CD14-positive monocyte (primary cell): ENCODE measurements around the gene TUBB2A. TPM values are rescaled to one million over a fixed set of nuclear protein-coding genes. Genes with fewer than 3 reads are reported as not detected.
"Not testable (repeated sequence)": the region's sequence is repeated elsewhere in the genome, so short reads cannot be mapped to it uniquely, and the experiment has no call there.

ENCODE experiments used
- DNase-seq, 3 donors: peaks; one replicate each; pipeline ENCODE4 v3.0.0-alpha.2; 2011 to 2022
- H2AFZ ChIP-seq: 2 replicates; pipeline ENCODE4 v1.6.0; 2012; ENCODE audit warnings: mild to moderate bottlenecking, low read depth, low read length, inconsistent platforms; ENCODE audit not compliant: insufficient read depth, poor library complexity, severe bottlenecking
- H3K27ac ChIP-seq, 2 donors: 1 replicate in 1 of 2; 2 replicates in 1 of 2; pipeline ENCODE4 v1.5.1; 2012 to 2013; ENCODE audit warnings: low read length in 2 of 2, control low read depth in 1 of 2, inconsistent platforms in 1 of 2, low read depth in 1 of 2, mild to moderate bottlenecking in 1 of 2
- H3K27me3 ChIP-seq, 2 donors: one replicate each; pipeline versions ENCODE4 v1.6.0 to v1.6.1; 2011 to 2013; ENCODE audit warnings: low read length in 2 of 2; ENCODE audit not compliant: control insufficient read depth in 2 of 2, insufficient read depth in 2 of 2
- H3K36me3 ChIP-seq, 2 donors: replicated peaks in 1 of 2; 1 replicate in 1 of 2; 2 replicates in 1 of 2; pipeline versions ENCODE4 v1.5.1 to v1.6.1; 2012 to 2013; ENCODE audit warnings: low read length in 2 of 2, control low read depth in 1 of 2, inconsistent platforms in 1 of 2, mild to moderate bottlenecking in 1 of 2; ENCODE audit not compliant: insufficient read depth in 2 of 2, control insufficient read depth in 1 of 2
- H3K4me1 ChIP-seq, 2 donors: 1 replicate in 1 of 2; 2 replicates in 1 of 2; pipeline versions ENCODE4 v1.5.1 to v1.6.1; 2012 to 2013; ENCODE audit warnings: low read length in 2 of 2, control low read depth in 1 of 2, inconsistent platforms in 1 of 2, mild to moderate bottlenecking in 1 of 2, moderate library complexity in 1 of 2; ENCODE audit not compliant: insufficient read depth in 2 of 2, control insufficient read depth in 1 of 2
- H3K4me2 ChIP-seq: replicated peaks from 2 replicates; pipeline ENCODE3; 2012; ENCODE audit warnings: low read length, moderate library complexity, mild to moderate bottlenecking; ENCODE audit not compliant: poor library complexity, severe bottlenecking; ENCODE audit errors: extremely low read depth
- H3K4me3 ChIP-seq, 3 experiments: fragments of 200-600 bp in 1 of 3; sonication (generic) in 1 of 3; replicated peaks in 1 of 3; 1 replicate in 2 of 3; 2 replicates in 1 of 3; pipeline ENCODE4 v1.5.1; 2011 to 2013; ENCODE audit warnings: low read length in 3 of 3, mild to moderate bottlenecking in 3 of 3, control low read depth in 2 of 3, low read depth in 2 of 3, inconsistent platforms in 1 of 3, moderate library complexity in 1 of 3
- H3K79me2 ChIP-seq: 2 replicates; pipeline ENCODE4 v1.6.0; 2012; ENCODE audit warnings: mild to moderate bottlenecking, control low read depth, inconsistent platforms, low read length, moderate library complexity; ENCODE audit not compliant: insufficient read depth
- H3K9ac ChIP-seq: 2 replicates; pipeline ENCODE4 v1.6.0; 2017; ENCODE audit warnings: low read length, mild to moderate bottlenecking; ENCODE audit not compliant: insufficient read depth, poor library complexity, severe bottlenecking
- H3K9me3 ChIP-seq, 2 donors: replicated peaks in 1 of 2; 1 replicate in 1 of 2; 2 replicates in 1 of 2; pipeline versions ENCODE4 v1.5.1 to v1.6.1; 2012 to 2013; ENCODE audit warnings: low read length in 2 of 2, control low read depth in 1 of 2; ENCODE audit not compliant: control insufficient read depth in 1 of 2, insufficient read depth in 1 of 2
- H4K20me1 ChIP-seq: 2 replicates; pipeline ENCODE4 v1.6.0; 2012; ENCODE audit warnings: mild to moderate bottlenecking, low read length, control low read depth, moderate library complexity; ENCODE audit not compliant: insufficient read depth
- H3K27ac Mint-ChIP-seq, 7 donors: one replicate each; pipeline ENCODE4 v1.8.0; 2020; ENCODE audit warnings: mild to moderate bottlenecking in 7 of 7, mixed read lengths in 7 of 7, moderate library complexity in 6 of 7, inconsistent platforms in 2 of 7
- H3K27me3 Mint-ChIP-seq, 3 donors: one replicate each; pipeline ENCODE4 v1.8.0; 2021 to 2022; ENCODE audit warnings: low read depth in 3 of 3, mild to moderate bottlenecking in 3 of 3, mixed read lengths in 3 of 3, moderate library complexity in 3 of 3, inconsistent platforms in 1 of 3
- H3K36me3 Mint-ChIP-seq, 2 donors: one replicate each; pipeline ENCODE4 v1.8.0; 2020; ENCODE audit warnings: mixed read lengths in 2 of 2, inconsistent platforms in 1 of 2, mild to moderate bottlenecking in 1 of 2
- H3K4me1 Mint-ChIP-seq: one replicate; pipeline ENCODE4 v1.8.0; 2020; ENCODE audit warnings: mild to moderate bottlenecking, mixed read lengths
- H3K4me3 Mint-ChIP-seq, 2 donors: one replicate each; pipeline ENCODE4 v1.8.0; 2020; ENCODE audit warnings: mild to moderate bottlenecking in 2 of 2, mixed read lengths in 2 of 2, moderate library complexity in 1 of 2
- H3K9me3 Mint-ChIP-seq, 7 donors: one replicate each; pipeline ENCODE4 v1.8.0; 2020 to 2022; ENCODE audit warnings: mixed read lengths in 7 of 7, mild to moderate bottlenecking in 6 of 7, moderate library complexity in 6 of 7, inconsistent platforms in 2 of 7
- WGBS: methylation state at CpG from one replicate; pipeline ENCODE4 v1.1.5; 2013; ENCODE audit warnings: missing lambda C conversion rate; ENCODE audit not compliant: insufficient coverage; 5-methylcytosine and 5-hydroxymethylcytosine counted together
- intact Hi-C, 2 donors: fragments of 100-400 bp; cut with micrococcal nuclease; formaldehyde crosslinking; loops; one replicate each; pipeline versions ENCODE4 v1.15.0 to v1.15.1; 2023
- polyA plus RNA-seq, 3 donors: library from polyadenylated mRNA; depleted of rRNA in 1 of 3; unstranded in 2 of 3; stranded (reverse) in 1 of 3; fragments of 300-500 nt in 2 of 3; fragments of >200 nt in 1 of 3; fragmentation: Illumina TruSeq in 2 of 3; gene quantifications; 1 replicate in 2 of 3; 2 replicates in 1 of 3; pipeline ENCODE4 v1.2.3, GENCODE V29; 2012 to 2021

The TUBB2A gene
- polyA plus RNA-seq, 3 donors: 2.4 to 74.3 (median 4.2) TPM

- Mint-ChIP-seq H3K4me3 (peak overlapping the region; percentile 87 to 93), H3K36me3 (peaks cover 15 to 25% of the 10 kb centered on the region in 2 donors), H3K4me1 (peaks cover 21% of the 10 kb centered on the region), H3K27ac (peak overlapping the region in 6 of 7 donors; percentile 26 to 83 (median 76)), H3K27me3 (peaks cover 46 to 63% (median 54%) of the 10 kb centered on the region in 3 donors)
- H3K9ac ChIP-seq: peak overlapping the region; percentile 86
- peaks cover 15 to 38% of the 10 kb centered on the region in 2 donors for H3K4me1 ChIP-seq
- peak overlapping the region; percentile 99 for H2AFZ ChIP-seq
- not testable (repeated sequence) for DNase-seq, H3K9me3 Mint-ChIP-seq, H3K79me2 ChIP-seq, H3K9me3 ChIP-seq, H3K36me3 ChIP-seq, H4K20me1 ChIP-seq
- intact Hi-C loops: loop anchor here in 1 of 2 donors (1.0 kb wide), 1 partner anchor 24 kb away; no protein-coding TSS in a partner anchor
- peak overlapping the region in 1 of 2 donors; percentile 85 for H3K27ac ChIP-seq
- H3K4me2 ChIP-seq: peak overlapping the region; percentile 95
- H3K27me3 ChIP-seq: peaks cover 13 to 43% of the 10 kb centered on the region in 2 donors
- H3K4me3 ChIP-seq: peak overlapping the region; percentile 50 to 95 (median 76)
- 6% methylated on average over 22 of the region's 32 CpGs for WGBS
Measured at GRCh38 chr6:3156184-3157130, 887 bp downstream of the TUBB2A start.

DNA sequence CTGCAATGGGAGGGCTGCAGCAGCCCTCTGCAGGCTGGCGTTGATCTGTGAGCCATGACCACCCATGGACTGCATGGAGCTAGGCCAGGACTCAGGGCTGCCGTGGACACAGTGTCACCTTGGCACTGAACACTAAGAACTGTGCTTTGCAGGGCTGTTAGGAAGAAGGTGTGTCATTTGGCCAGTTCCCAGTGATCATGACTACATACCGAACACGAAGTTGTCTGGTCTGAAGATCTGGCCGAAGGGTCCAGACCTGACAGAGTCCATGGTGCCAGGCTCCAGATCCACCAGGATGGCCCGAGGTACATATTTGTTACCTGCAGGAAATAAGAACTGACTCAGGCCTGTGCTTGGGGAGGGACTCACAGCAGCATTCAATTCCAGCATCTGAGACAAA, 1.9 kb downstream of the TUBB2A start:
- H3K9me3 Mint-ChIP-seq, DNase-seq, H3K4me2 ChIP-seq, H4K20me1 ChIP-seq, H3K4me3 ChIP-seq, H3K9ac ChIP-seq, H3K27ac ChIP-seq, H3K36me3 ChIP-seq, H2AFZ ChIP-seq, H3K9me3 ChIP-seq, intact Hi-C loops, H3K27ac Mint-ChIP-seq, H3K79me2 ChIP-seq: not testable (repeated sequence)
- peaks cover 20% of the 10 kb centered on the region for H3K4me1 Mint-ChIP-seq
- H3K4me1 ChIP-seq: peaks cover 15 to 31% of the 10 kb centered on the region in 2 donors
- H3K4me3 Mint-ChIP-seq: peak overlapping the region in 1 of 2 donors; percentile 57
- 95% methylated on average over 4 of the region's 6 CpGs for WGBS
- H3K36me3 Mint-ChIP-seq: peaks cover 15 to 25% of the 10 kb centered on the region in 2 donors
- H3K27me3 Mint-ChIP-seq: peaks cover 41 to 54% (median 46%) of the 10 kb centered on the region in 3 donors
- H3K27me3 ChIP-seq: peaks cover 13 to 41% of the 10 kb centered on the region in 2 donors
